GM10266 (cell line): ENCODE results near the gene CDK5.
A peak's percentile ranks its signal among the peaks of the same experiment; 100 is the strongest.
"Not testable (repeated sequence)": the region's sequence is repeated elsewhere in the genome, so short reads cannot be mapped to it uniquely, and the experiment has no call there.

ENCODE experiments used
- DNase-seq: peaks from one replicate; pipeline ENCODE4 v3.0.0; 2012; ENCODE audit errors: extremely low spot score
- CTCF ChIP-seq: IDR thresholded peaks from 2 replicates; pipeline ENCODE4 v1.5.1; 2012; ENCODE audit warnings: mild to moderate bottlenecking, low read depth; ENCODE audit not compliant: control insufficient read depth, insufficient read depth; ENCODE audit errors: missing control alignments

The CDK5 gene

GRCh38 chr7:151043959-151044358 is 13.7 kb downstream of the CDK5 start:
- no peak for DNase-seq
- no peak for TF ChIP-seq CTCF

GRCh38 chr7:151043449-151043848 is 14.2 kb downstream of the CDK5 start:
- not testable (repeated sequence) for DNase-seq

GRCh38 chr7:151040616-151041375 is 16.9 kb downstream of the CDK5 start:
- TF ChIP-seq CTCF = no peak
- no peak for DNase-seq

- no peak for DNase-seq
These were observed 17.7 kb downstream of the CDK5 start for GRCh38 chr7:151039850-151040548.

GRCh38 chr7:151038951-151039849 is 18.5 kb downstream of the CDK5 start:
- peak; percentile 34 for DNase-seq
- TF ChIP-seq CTCF = no peak

More at GRCh38 chr7:151039850-151040548, 17.7 kb downstream of the CDK5 start:
- no peak for TF ChIP-seq CTCF

- no peak for TF ChIP-seq CTCF
- DNase-seq = no peak
These were observed 21.8 kb downstream of the CDK5 start for GRCh38 chr7:151035902-151036301.

GRCh38 chr7:151035026-151035717 is 22.5 kb downstream of the CDK5 start:
- no peak for TF ChIP-seq CTCF
- no peak for DNase-seq
